NCI-H524 treated with DMSO at 0.1 percent for 48 hours (cell line): Measurements from ENCODE around the gene AKAP17A.
A peak's percentile ranks its signal among the peaks of the same experiment; 100 is the strongest.
"Not testable (repeated sequence)": the region's sequence is repeated elsewhere in the genome, so short reads cannot be mapped to it uniquely, and the experiment has no call there.

ENCODE experiments used
- DNase-seq: peaks from one replicate; lab custom pipeline; 2025; lab: John Stamatoyannopoulos, UW

AKAP17A gene

DNA sequence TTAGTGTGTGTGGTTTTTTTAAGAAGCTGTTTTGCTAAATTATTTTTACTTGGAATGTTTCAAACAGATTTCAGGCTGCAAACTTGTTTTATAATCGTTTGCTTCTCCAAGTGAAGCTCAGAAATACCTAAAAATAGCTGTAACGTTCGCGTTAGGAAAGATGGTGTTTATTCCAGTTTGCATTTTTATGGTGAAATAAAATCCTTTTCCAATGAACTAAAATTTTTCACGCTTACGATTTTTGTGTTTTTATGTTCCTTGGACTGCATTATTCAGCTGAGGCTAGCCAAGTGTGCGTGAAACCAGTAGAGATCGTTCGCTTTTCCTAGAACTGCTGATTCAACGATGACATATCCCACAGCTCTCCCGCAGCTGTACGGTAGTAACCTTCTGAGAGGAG, 10.9 kb downstream of the AKAP17A start:
- no peak for DNase-seq

DNA sequence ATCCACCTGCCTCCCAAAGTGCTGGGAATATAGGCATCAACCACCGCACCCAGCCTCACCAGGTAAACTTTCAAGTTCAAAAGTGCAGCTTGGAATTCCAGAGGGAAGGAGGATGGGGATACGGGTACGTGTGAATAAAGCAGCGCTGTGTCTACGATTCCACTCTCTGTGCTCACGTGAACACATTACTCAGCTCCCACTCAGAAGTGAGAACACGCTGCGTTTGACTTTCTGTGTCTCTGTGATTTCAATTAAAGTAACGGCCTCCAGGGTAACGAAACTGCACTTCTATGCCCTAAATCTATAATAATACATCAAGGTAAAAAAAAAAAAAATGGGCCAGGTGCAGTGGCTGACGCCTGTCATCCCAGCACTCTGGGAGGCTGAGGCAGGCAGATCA, 15.1 kb downstream of the AKAP17A start:
- no peak for DNase-seq

DNA sequence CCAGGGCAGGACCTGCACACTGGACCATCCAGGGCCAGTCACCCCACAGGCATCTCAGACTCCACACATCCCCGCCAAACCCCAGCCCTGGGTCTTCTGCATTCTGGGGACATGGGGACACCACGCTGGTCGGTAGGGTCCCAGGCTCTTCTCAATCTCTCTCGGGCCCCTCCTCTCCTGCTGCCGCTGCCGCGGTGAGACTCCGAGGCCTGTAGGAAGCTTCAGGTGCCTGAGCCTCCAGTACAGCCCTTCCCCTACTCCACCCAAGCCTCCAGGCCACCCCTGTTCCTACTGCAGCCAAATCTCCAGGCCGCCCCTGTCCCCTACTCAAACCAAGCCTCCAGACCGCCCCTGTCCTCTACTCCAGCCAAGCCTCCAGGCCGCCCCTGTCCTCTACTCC, 17.9 kb downstream of the AKAP17A start:
- no peak for DNase-seq

DNA sequence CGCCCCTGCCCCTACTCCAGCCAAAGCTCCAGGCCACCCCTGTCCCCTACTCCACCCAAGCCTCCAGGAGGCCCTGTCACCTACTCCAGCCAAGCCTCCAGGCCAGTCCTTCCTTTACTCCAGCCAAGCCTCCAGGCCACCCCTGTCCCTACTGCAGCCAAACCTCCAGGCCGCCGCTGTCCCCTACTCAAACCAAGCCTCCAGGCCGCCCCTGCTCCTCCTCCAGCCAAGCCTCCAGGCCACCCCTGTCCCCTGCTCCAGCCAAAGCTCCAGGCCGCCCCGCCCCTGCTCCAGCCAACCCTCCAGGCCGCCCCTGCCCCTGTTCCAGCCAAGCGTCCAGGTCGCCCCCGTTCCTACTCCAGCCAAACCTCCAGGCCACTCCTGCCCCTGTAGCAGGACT, 18.4 kb downstream of the AKAP17A start:
- DNase-seq, result no peak

DNA sequence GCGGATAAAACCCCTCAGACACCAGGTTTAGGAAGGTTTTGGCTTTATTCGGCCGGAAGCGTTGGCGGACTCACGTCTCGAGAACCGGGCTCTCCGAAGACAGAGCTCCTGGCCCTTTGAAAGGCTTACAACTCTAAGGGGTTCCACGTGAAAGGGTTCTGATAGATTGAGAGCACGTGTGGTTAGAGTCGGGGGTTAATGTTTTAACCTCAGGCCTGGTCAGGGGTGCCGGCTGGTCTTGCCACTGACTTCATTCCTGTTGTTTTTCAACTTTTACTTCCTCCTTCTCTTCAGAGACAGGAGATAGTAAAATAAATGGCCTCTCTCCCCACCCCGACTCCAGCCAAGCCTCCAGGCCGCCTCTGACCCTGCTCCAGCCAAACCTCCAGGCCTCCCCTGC, 18.8 kb downstream of the AKAP17A start:
- DNase-seq, result no peak

DNA sequence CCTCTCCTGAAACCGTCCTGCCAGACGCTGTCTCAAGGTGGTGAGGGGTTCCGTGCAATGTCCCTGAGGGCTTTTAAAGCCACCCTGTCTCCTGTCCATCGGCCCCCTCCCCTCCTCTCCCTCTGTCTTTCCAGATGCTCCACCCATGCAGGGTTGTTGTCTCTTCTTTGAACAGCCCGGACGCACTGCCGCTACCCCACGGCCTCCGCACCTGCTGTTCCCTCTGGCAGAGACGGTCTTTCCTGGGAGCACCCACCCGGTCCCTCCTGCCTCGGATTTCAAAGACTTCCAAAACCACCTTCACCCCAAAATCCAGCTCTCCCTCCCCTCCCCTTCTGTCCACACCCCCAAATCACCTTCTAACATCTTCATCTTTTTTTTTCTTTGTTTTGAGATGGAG, 19.3 kb downstream of the AKAP17A start:
- no peak for DNase-seq

DNA sequence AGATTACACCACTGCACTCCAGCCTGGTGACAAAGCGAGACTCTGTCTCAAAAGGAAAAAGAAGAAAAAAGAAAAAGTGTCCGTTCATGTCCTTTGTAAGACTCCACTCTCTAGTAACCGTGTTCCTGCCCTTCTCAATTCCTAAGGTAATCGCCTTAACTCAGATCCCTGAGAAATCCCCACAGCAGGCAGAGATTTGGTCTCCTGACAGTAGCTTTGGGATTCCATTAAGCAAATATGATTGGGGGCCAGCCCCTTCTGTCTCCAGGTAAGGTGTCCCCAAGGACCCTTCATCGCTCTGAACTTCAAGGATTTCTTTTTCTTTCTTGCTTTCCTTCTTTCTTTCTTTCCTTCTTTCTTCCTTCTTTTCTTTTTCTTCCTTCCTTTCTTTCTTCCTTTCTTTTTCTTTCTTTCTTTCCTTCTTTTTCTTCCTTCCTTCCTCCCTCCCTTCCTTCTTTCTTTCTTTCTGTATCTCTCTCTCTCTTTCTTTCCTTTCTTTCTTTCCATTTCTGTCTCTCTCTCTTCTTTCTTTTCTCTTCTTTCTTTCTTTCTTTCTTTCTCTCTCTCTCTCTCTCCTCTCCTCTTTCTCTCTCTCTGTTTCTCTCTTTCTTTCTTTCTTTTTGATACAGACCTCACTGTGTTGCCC, 21.4 kb downstream of the AKAP17A start:
- DNase-seq, result no peak

DNA sequence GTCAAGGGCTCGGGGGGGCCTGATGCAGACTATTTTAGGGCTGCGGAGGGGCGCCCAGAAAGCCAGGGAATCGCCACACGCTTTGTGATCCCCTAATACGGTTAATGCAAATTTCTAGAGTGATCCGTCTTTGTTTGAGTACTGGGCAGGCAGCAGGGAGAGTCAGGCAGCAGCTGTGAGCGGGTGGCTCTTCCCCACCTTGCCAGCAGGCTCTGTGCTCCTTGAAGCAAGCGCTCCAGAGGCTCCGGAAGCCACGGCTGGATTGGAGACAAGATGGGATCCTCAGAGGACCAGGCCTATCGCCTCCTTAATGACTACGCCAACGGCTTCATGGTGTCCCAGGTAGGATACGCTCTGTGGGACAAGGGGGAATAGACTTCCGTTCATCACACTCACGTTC, 23.5 kb downstream of the AKAP17A start, which contains the start of gene ASMT:
Gene ASMT, plus strand, starts transcription at position 133 of the 400 bp plus-strand sequence. Its CDS starts 141 bp downstream, at position 274.
- peak; percentile 0 for DNase-seq

DNA sequence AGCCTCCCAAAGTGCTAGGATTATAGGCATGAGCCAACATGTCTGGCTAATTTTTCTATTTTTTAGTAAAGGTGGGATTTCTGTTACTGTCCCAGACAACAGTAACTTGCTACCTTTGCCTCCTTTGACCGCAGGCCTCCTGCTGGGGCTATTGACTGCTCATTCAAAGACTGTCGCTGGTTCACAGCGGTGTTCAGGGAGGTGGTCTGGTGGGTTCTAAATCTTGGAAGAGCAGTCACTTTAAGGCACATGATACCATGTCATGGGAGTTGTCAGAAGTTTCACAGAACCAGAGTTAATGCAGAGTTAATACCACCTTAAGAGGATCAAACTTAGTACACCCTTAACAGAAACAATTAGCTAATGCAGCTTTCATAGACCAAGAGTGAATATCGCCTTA, 27.3 kb downstream of the AKAP17A start:
- no peak for DNase-seq

DNA sequence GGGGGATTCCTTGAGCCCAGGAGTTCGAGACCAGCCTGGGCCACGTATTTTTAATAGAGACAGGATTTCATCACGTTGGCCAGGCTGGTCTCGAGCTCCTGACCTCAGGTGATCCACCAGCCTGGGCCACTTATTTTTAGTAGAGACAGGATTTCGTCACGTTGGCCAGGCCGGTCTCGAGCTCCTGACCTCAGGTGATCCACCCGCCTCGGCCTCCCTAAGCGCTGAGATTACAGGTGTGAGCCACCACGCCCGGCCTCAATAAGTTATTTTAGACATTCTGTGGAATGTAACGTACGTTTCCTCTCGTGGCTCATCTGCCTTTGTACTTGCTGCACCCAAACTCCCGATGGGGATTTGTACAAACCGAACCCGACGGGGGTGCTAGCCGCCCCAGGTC, 32.3 kb downstream of the AKAP17A start:
- DNase-seq, result no peak

DNA sequence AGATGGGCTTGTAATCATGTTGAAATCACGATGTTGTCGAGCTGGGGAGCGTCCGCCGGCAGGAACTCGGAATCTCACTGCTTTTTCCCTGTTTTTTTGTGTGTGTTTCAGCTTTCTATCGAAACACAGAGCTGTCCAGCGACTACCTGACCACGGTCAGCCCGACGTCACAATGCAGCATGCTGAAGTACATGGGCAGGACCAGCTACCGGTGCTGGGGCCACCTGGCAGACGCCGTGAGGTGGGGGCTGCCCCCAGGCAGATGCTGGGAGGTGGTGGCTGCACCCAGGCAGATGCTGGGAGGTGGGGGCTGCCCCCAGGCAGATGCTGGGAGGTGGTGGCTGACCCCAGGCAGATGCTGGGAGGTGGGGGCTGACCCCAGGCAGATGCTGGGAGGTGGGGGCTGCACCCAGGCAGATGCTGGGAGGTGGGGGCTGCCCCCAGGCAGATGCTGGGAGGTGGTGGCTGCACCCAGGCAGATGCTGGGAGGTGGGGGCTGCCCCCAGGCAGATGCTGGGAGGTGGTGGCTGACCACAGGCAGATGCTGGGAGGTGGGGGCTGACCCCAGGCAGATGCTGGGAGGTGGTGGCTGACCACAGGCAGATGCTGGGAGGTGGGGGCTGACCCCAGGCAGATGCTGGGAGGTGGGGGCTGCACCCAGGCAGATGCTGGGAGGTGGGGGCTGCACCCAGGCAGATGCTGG, 32.9 kb downstream of the AKAP17A start:
- DNase-seq, result not testable (repeated sequence)

DNA sequence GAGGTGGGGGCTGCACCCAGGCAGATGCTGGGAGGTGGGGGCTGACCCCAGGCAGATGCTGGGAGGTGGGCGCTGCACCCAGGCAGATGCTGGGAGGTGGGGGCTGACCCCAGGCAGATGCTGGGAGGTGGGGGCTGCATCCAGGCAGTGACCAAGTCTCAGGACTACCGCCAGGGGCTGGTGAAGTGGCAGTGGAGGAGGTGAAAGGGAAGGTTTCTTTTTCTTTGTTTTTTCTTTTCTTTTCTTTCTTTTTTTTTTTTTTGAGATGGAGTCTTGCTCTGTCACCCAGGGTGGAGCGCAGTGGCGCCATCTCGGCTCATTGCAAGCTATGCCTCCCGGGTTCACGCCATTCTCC, 33.4 kb downstream of the AKAP17A start:
- DNase-seq, result not testable (repeated sequence)

DNA sequence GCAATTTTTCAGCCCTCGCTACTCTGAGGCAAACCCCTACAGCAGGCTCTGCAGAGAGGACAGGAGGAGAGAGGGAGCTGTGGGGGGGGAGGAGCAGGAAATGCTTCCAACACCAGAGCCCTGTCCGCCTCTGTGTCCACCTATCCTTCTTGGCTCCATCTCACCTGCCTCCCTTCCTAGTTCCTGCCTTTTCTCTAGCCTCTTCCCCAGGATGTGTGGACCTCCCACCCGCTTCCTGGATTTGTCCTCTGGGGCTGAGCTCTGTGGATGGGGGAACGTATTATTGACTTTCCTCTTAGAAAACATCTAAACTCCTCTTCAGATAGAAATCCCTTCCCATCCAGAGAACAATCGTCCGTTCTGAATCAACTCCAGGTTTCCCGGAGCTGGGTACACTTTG, 37.8 kb downstream of the AKAP17A start:
- no peak for DNase-seq

DNA sequence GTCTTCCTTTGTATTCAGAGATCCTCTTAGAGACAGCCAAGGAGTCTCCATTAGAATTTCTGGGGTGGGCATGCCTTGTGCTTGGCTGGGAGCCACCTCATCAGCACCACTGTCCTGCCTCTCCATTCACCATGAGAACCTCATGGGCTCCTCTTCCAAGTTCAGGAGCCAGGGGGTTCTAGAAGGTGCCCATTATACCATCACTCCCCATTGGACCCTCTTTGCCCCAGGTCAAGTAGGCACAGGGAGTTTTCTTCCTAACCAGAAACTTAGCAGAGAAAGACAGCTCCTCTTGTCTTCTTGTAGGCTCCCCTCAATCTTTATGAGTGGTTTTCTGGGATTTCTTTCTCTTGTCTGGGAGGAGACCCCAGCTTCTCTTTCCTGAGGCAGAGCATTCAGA, 54.6 kb downstream of the AKAP17A start:
- no peak for DNase-seq

DNA sequence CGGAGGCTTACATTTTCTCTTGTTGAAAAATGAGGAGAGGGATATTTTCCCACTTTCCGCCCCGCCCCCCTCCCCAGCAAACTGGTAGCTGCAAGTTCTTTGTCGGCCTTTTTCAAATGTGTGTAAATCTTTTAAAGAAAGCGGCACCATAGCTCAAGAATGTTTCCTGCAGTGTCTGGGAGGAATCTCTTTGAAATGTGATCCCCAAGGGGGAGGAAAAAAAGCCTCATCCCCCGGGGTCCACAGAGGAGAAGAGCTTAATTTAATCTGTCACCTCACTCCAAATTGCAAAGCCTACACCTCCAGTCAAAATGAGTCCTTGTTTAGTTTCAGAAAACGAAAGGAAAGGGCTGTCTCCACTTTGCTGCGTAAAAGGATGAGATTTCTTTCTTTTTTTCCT, 58.2 kb downstream of the AKAP17A start:
- no peak for DNase-seq
